Epithelial cell of esophagus (primary cell): ENCODE data around the gene SYNGR4.

Source experiments
- DNase-seq: peaks from one replicate; pipeline ENCODE4 v3.0.0; 2010; ENCODE audit warnings: low read depth
- H3K4me3 ChIP-seq: 2 replicates; pipeline ENCODE4 v1.5.1; 2011; ENCODE audit warnings: mild to moderate bottlenecking, low read length, control low read depth
- TF ChIP-seq, protein P1 (sequence below): IDR thresholded peaks from 2 replicates; pipeline ENCODE4 v1.5.1; 2011; ENCODE audit warnings: low read depth, mild to moderate bottlenecking, low read length, control low read depth, inconsistent platforms; ENCODE audit not compliant: insufficient read depth; ENCODE audit errors: missing control alignments

The SYNGR4 gene

DNA sequence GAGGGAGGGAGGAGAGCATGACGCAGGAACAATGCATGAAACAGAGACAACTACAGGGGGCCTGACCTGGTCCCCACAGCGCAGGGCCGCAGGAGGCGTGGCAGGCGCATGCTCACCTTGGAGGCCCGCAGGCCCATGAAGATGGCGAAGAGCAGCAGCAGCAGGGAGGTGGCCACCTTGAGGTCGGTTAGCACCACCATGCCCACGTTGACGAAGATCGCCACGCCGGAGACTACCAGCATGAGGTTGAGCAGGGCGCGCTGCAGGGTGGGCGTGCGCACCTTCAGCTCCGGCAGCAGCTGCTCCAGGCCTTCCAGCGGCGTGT, 21.8 kb upstream of the SYNGR4 start:
- no peak overlapping the region for H3K4me3 ChIP-seq
- no peak for DNase-seq
- TF ChIP-seq, protein P1, sequence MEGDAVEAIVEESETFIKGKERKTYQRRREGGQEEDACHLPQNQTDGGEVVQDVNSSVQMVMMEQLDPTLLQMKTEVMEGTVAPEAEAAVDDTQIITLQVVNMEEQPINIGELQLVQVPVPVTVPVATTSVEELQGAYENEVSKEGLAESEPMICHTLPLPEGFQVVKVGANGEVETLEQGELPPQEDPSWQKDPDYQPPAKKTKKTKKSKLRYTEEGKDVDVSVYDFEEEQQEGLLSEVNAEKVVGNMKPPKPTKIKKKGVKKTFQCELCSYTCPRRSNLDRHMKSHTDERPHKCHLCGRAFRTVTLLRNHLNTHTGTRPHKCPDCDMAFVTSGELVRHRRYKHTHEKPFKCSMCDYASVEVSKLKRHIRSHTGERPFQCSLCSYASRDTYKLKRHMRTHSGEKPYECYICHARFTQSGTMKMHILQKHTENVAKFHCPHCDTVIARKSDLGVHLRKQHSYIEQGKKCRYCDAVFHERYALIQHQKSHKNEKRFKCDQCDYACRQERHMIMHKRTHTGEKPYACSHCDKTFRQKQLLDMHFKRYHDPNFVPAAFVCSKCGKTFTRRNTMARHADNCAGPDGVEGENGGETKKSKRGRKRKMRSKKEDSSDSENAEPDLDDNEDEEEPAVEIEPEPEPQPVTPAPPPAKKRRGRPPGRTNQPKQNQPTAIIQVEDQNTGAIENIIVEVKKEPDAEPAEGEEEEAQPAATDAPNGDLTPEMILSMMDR = no peak

DNA sequence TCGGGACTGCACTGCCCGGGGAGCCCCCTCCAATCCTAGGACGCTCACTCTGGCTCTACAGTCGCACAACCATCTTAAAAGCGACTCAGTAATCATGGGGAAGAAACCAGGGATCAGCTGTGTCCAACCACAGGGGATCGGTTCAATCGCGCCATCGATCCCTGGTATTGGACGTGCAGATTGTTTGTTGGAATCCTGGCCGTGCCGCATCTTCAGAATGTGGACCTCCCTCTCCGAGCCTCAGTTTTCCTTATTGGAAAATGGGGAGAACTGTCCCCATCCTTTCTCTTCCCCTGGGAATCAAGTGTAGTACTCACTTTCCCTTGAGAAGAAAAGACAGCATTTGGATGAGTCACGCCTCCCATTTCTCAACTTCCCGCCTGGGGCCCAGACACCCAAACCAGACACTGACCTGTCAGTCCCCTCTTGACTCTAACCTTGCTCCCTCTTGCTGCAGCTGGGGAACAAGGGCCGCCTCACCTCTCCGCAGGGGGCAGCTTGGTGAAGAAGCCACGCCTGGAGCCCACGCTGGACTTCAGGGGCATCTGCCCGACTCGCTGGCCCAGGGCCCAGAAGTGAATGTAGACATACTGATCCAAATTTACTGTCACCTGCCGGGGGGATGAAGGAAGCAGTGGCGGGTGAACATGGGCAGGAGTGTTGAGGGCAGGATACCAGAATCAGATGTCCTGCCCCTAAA, 21.2 kb upstream of the SYNGR4 start:
- H3K4me3 ChIP-seq = no peak overlapping the region
- TF ChIP-seq, protein P1 = no peak
- peak; percentile 81 for DNase-seq

DNA sequence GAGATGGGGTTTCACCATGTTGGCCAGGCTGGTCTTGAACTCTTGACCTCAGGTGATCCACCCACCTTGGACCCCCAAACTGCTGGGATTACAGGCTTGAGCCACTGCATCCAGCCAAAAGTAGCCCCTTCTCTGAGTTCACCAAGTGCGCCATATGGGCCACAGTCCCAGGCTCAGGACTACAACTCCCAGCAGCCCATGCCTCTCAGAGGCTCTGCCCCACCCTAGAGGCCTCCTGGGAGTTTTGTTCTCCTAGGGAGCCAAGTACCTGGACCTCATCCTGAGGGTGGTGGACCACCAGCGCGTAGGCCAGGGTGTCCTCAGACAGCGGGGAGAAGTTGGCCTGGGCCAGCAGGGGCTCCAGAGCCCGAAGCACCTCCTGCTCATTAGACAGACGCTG, 19.3 kb upstream of the SYNGR4 start:
- H3K4me3 ChIP-seq = no peak overlapping the region
- TF ChIP-seq, protein P1 = no peak
- DNase-seq = no peak

DNA sequence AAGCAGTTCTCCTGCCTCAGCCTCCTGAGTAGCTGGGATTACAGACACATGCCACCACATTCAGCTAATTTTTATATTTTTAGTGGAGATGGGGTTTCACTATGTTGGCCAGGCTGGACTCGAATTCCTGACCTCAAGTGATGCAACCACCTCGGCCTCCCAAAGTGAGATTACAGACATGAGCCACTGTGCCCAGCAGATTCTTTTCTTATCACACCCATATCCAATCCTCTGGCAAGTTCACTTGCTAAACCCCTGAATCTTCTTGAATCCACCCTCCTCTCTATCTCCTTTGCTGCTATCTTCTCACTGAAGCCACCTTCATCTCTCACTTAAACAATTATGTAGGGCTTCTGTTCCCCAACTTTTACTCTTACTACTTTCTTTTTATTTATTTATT, 18.0 kb upstream of the SYNGR4 start:
- H3K4me3 ChIP-seq = no peak overlapping the region
- TF ChIP-seq, protein P1 = no peak
- DNase-seq = no peak

DNA sequence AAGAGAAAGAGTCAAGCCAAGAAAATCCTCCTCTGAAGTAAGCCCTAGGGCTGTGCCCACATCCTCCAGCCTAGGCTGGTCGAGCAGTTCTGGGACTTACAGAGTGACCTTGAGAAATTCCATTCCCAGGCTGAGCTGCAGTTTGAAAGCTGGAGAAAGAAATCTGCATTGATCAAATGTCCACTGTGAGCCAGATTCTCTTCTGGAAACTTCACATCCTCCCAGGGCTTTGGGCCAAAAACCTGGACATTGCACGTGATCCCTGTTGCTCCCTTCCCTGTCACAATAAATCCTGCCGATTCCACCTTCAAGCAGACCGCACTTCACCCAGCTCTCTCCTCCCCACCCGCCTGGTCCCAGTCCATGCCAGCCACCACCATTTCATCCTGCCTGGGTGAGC, 16.1 kb upstream of the SYNGR4 start:
- no peak overlapping the region for H3K4me3 ChIP-seq
- TF ChIP-seq, protein P1 = no peak
- no peak for DNase-seq

DNA sequence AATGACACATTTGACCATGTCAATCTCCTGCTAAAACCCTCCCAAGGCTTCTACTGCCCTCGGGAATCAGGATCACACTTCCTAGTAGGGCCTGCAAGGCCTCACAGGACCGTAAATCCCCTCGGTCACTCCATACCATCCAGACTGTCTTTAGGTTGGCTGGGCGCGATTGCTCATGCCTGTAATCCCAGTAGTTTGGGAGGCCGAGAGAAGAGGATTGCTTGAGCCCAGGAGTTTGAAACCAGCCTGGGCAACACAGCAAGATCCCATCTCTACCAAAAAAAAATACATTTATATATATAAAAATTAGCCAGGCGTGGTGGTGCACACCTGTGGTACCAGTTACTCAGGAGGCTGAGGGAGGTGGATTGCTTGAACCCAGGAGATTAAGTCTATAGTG, 15.4 kb upstream of the SYNGR4 start:
- TF ChIP-seq, protein P1 = no peak
- H3K4me3 ChIP-seq = no peak overlapping the region
- no peak for DNase-seq

DNA sequence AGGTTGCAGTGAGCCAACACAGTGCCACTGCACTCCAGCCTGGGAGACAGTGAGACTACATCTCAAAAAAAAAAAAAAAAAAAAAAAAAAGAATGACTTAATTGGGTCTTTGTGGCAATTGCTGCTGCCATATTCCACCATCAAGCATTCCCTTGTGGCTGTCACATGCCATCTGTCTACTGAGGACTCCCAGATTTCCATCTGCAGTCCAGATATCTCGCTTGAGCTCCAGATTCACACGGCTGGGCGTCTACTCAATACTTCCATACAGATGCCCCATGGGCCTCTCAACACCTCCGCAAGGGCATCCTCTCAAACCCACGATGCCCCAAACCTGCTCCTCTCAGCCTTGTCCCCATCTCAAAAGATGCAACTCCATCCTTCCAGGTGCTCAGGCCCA, 13.3 kb upstream of the SYNGR4 start:
- no peak overlapping the region for H3K4me3 ChIP-seq
- TF ChIP-seq, protein P1 = no peak
- DNase-seq = no peak
